Calu3 (cell line): ENCODE data around the gene CARD14. TPM values are rescaled to one million over a fixed set of nuclear protein-coding genes. Genes with fewer than 3 reads are reported as not detected.

ENCODE experiments used
- BruUV-seq: library from RNA; stranded (reverse); fragments of 400-500 nt; replicated peaks from 2 replicates; lab custom pipeline; 2021; lab: Mats Ljungman, UMichigan
- CTCF ChIA-PET: fragments of 300-600 bp; sonication (Branson Sonifier 250); formaldehyde crosslinking; loops from one replicate; lab custom pipeline; 2022; ENCODE audit warnings: antibody characterized with exemption; lab: Charles Lee
- DNase-seq: peaks from one replicate; pipeline ENCODE4 v3.0.0; 2022
- H3K27ac Mint-ChIP-seq: one replicate; pipeline ENCODE4 v1.8.0; 2022; ENCODE audit warnings: mixed read lengths; ENCODE audit not compliant: unreplicated experiment
- H3K27me3 Mint-ChIP-seq: one replicate; pipeline ENCODE4 v1.8.0; 2022; ENCODE audit warnings: mixed read lengths; ENCODE audit not compliant: unreplicated experiment
- H3K36me3 Mint-ChIP-seq: one replicate; pipeline ENCODE4 v1.8.0; 2022; ENCODE audit warnings: mild to moderate bottlenecking, moderate library complexity, mixed read lengths; ENCODE audit not compliant: insufficient read depth, unreplicated experiment
- H3K4me1 Mint-ChIP-seq: one replicate; pipeline ENCODE4 v1.8.0; 2022; ENCODE audit warnings: mild to moderate bottlenecking, low read depth, mixed read lengths; ENCODE audit not compliant: unreplicated experiment
- H3K4me3 Mint-ChIP-seq: one replicate; pipeline ENCODE4 v1.8.0; 2022; ENCODE audit warnings: mild to moderate bottlenecking, low read depth, moderate library complexity, mixed read lengths; ENCODE audit not compliant: unreplicated experiment
- H3K9me3 Mint-ChIP-seq: one replicate; pipeline ENCODE4 v1.8.0; 2022; ENCODE audit warnings: low read depth, mixed read lengths; ENCODE audit not compliant: unreplicated experiment
- CTCF ChIP-seq: fragments of 200-600 bp; IDR thresholded peaks from one replicate; pipeline ENCODE4 v1.8.0; 2022; ENCODE audit warnings: antibody characterized with exemption; ENCODE audit not compliant: unreplicated experiment
- intact Hi-C: fragments of 100-400 bp; cut with micrococcal nuclease; formaldehyde crosslinking; loops from one replicate; pipeline ENCODE4 v1.10.0; 2022; ENCODE audit not compliant: unreplicated experiment
- total RNA-seq: library from RNA; stranded (reverse); gene quantifications from 2 replicates; pipeline ENCODE4 v1.2.3, GENCODE V29; 2022

Gene CARD14
- total RNA-seq, 1 experiment from 2014 or later = 7.4 TPM

GRCh38 chr17:80217703-80218362 lies 48.0 kb downstream of the CARD14 start:
- H3K27ac Mint-ChIP-seq = no peak overlapping the region
- H3K27me3 Mint-ChIP-seq = no peaks in the 10 kb centered on the region
- intact Hi-C loops = loop anchor here (5.0 kb wide), 1 partner anchor 34 kb away; no protein-coding TSS in a partner anchor
- H3K9me3 Mint-ChIP-seq = no peaks in the 10 kb centered on the region
- BruUV-seq = no TSS peak
- TF ChIP-seq CTCF = no peak
- CTCF ChIA-PET = interaction anchor here (0.7 kb wide), 1 partner anchor 13 kb away, joined by 3 read pairs; no protein-coding TSS in a partner anchor
- peaks cover 17% of the 10 kb centered on the region for H3K36me3 Mint-ChIP-seq
- no peak for DNase-seq
- no peak overlapping the region for H3K4me3 Mint-ChIP-seq
- H3K4me1 Mint-ChIP-seq = peaks cover 13% of the 10 kb centered on the region

GRCh38 chr17:80218391-80218790 lies 48.6 kb downstream of the CARD14 start:
- intact Hi-C loops = loop anchor here (5.0 kb wide), 1 partner anchor 34 kb away; no protein-coding TSS in a partner anchor
- no peak for TF ChIP-seq CTCF
- Mint-ChIP-seq H3K9me3 (no peaks in the 10 kb centered on the region), H3K27ac (no peak overlapping the region), H3K27me3 (peaks cover under 1% of the 10 kb centered on the region), H3K4me3 (peak overlapping the region; percentile 92), H3K4me1 (peaks cover 13% of the 10 kb centered on the region), H3K36me3 (peaks cover 17% of the 10 kb centered on the region)
- no peak for DNase-seq
- no TSS peak for BruUV-seq
- CTCF ChIA-PET = interaction anchor here (0.7 kb wide), 1 partner anchor 12 kb away, joined by 3 read pairs; no protein-coding TSS in a partner anchor

GRCh38 chr17:80219013-80219762 lies 49.4 kb downstream of the CARD14 start:
- peaks cover 8% of the 10 kb centered on the region for H3K27me3 Mint-ChIP-seq
- TSS peak; percentile 41 for BruUV-seq
- TF ChIP-seq CTCF = no peak
- no peaks in the 10 kb centered on the region for H3K9me3 Mint-ChIP-seq
- H3K36me3 Mint-ChIP-seq = peaks cover 17% of the 10 kb centered on the region
- intact Hi-C loops = loop anchor here (5.0 kb wide), 1 partner anchor 33 kb away; no protein-coding TSS in a partner anchor
- H3K27ac Mint-ChIP-seq = peak overlapping the region; percentile 79
- peak; percentile 81 for DNase-seq
- peak overlapping the region; percentile 92 for H3K4me3 Mint-ChIP-seq
- peaks cover 19% of the 10 kb centered on the region for H3K4me1 Mint-ChIP-seq
- CTCF ChIA-PET = interaction anchor here (0.8 kb wide), 1 partner anchor 878 kb away, joined by 22 read pairs; no protein-coding TSS in a partner anchor

GRCh38 chr17:80219763-80220053 lies 49.9 kb downstream of the CARD14 start:
- peaks cover 19% of the 10 kb centered on the region for H3K4me1 Mint-ChIP-seq
- no TSS peak for BruUV-seq
- TF ChIP-seq CTCF = no peak
- CTCF ChIA-PET = interaction anchor here (0.8 kb wide), 1 partner anchor 878 kb away, joined by 22 read pairs; no protein-coding TSS in a partner anchor
- peak overlapping the region; percentile 79 for H3K27ac Mint-ChIP-seq
- no peak for DNase-seq
- H3K27me3 Mint-ChIP-seq = peaks cover 14% of the 10 kb centered on the region
- H3K4me3 Mint-ChIP-seq = peak overlapping the region; percentile 92
- H3K36me3 Mint-ChIP-seq = peaks cover 17% of the 10 kb centered on the region
- no peaks in the 10 kb centered on the region for H3K9me3 Mint-ChIP-seq
- intact Hi-C loops = loop anchor here (5.0 kb wide), 1 partner anchor 33 kb away; no protein-coding TSS in a partner anchor
